ENCODE results near the gene C9orf78. TPM values are rescaled to one million over a fixed set of nuclear protein-coding genes. Genes with fewer than 3 reads are reported as not detected.
"Not testable (repeated sequence)": the region's sequence is repeated elsewhere in the genome, so short reads cannot be mapped to it uniquely, and the experiment has no call there.

Gene C9orf78
- total RNA-seq, 1 donor from 2014 or later = 34.1 TPM

GRCh38 chr9:129798973-129799372 is 36.1 kb downstream of the C9orf78 start:
- Mint-ChIP-seq H3K9me3 (no peaks in the 10 kb centered on the region), H3K4me3 (no peak overlapping the region), H3K4me1 (peaks cover 8% of the 10 kb centered on the region), H3K36me3 (ENCODE audit: low read depth) (peaks cover 4% of the 10 kb centered on the region), H3K27ac (no peak overlapping the region), H3K27me3 (peaks cover 4% of the 10 kb centered on the region)
- POLR2A ChIA-PET = no interaction called here
- no peak for ATAC-seq (ENCODE audit: low read depth)
- DNase-seq = no peak
- intact Hi-C loops (cut with micrococcal nuclease) = no loop called here
- CTCF ChIA-PET = interaction anchor here (1.2 kb wide), 1 partner anchor 9 kb away, joined by 3 read pairs; no protein-coding TSS in a partner anchor
- TF ChIP-seq CTCF (IDR thresholded peaks at IDR 0.05) = no peak

- H3K9me3 Mint-ChIP-seq; POLR2A ChIA-PET; ATAC-seq (ENCODE audit: low read depth); H3K27me3 Mint-ChIP-seq; H3K36me3 Mint-ChIP-seq (ENCODE audit: low read depth); DNase-seq; H3K4me1 Mint-ChIP-seq; H3K4me3 Mint-ChIP-seq; intact Hi-C loops (cut with micrococcal nuclease); H3K27ac Mint-ChIP-seq: not testable (repeated sequence)
- CTCF ChIA-PET = interaction anchor here (0.6 kb wide), 1 partner anchor 42 kb away, joined by 4 read pairs; no protein-coding TSS in a partner anchor
Observed at GRCh38 chr9:129796029-129796428, 39.0 kb downstream of the C9orf78 start.

- intact Hi-C loops (cut with micrococcal nuclease) = no loop called here
- no peaks in the 10 kb centered on the region for H3K9me3 Mint-ChIP-seq
- TF ChIP-seq CTCF (IDR thresholded peaks at IDR 0.05) = no peak
Observed at GRCh38 chr9:129794549-129794948, 40.5 kb downstream of the C9orf78 start.

GRCh38 chr9:129786481-129786880 is 48.6 kb downstream of the C9orf78 start:
- ChIA-PET POLR2A (no interaction called here), CTCF (interaction anchor here (0.9 to 1.0 kb wide), 2 partner anchors 49 to 656 kb away, joined by 3 read pairs; no protein-coding TSS in a partner anchor)
- no peak for TF ChIP-seq CTCF (IDR thresholded peaks at IDR 0.05)
- Mint-ChIP-seq H3K27me3 (peaks cover 15% of the 10 kb centered on the region), H3K36me3 (ENCODE audit: low read depth) (no peaks in the 10 kb centered on the region), H3K27ac (no peak overlapping the region), H3K4me1 (peaks cover 3% of the 10 kb centered on the region), H3K4me3 (no peak overlapping the region), H3K9me3 (no peaks in the 10 kb centered on the region)
- intact Hi-C loops (cut with micrococcal nuclease) = no loop called here
- ATAC-seq (ENCODE audit: low read depth) (no peak), DNase-seq (no peak)

More at GRCh38 chr9:129794549-129794948, 40.5 kb downstream of the C9orf78 start:
- DNase-seq (no peak), ATAC-seq (ENCODE audit: low read depth) (no peak)
- CTCF ChIA-PET = no interaction called here
- H3K4me1 Mint-ChIP-seq = no peaks in the 10 kb centered on the region
- no peak overlapping the region for H3K4me3 Mint-ChIP-seq
- no peaks in the 10 kb centered on the region for H3K36me3 Mint-ChIP-seq (ENCODE audit: low read depth)
- POLR2A ChIA-PET = no interaction called here
- H3K27me3 Mint-ChIP-seq = peaks cover 9% of the 10 kb centered on the region
- H3K27ac Mint-ChIP-seq = no peak overlapping the region

GRCh38 chr9:129785866-129786265 is 49.2 kb downstream of the C9orf78 start:
- peaks cover 3% of the 10 kb centered on the region for H3K4me1 Mint-ChIP-seq
- H3K27me3 Mint-ChIP-seq = peaks cover 15% of the 10 kb centered on the region
- no peak for DNase-seq
- ATAC-seq (ENCODE audit: low read depth) = no peak
- no peak overlapping the region for H3K4me3 Mint-ChIP-seq
- H3K36me3 Mint-ChIP-seq (ENCODE audit: low read depth) = no peaks in the 10 kb centered on the region
- no peak overlapping the region for H3K27ac Mint-ChIP-seq
- no peak for TF ChIP-seq CTCF (IDR thresholded peaks at IDR 0.05)
- ChIA-PET CTCF (interaction anchor here (0.9 to 1.3 kb wide), 4 partner anchors 49 to 655 kb away, joined by 3 read pairs; no protein-coding TSS in a partner anchor), POLR2A (interaction anchor here (0.6 kb wide), 1 partner anchor 14 kb away, joined by 7 read pairs; no protein-coding TSS in a partner anchor)
- H3K9me3 Mint-ChIP-seq = no peaks in the 10 kb centered on the region
- intact Hi-C loops (cut with micrococcal nuclease) = no loop called here

GRCh38 chr9:129784970-129785369 is 50.1 kb downstream of the C9orf78 start:
- H3K9me3 Mint-ChIP-seq; H3K27ac Mint-ChIP-seq; DNase-seq; H3K4me1 Mint-ChIP-seq; ATAC-seq (ENCODE audit: low read depth); H3K4me3 Mint-ChIP-seq; H3K36me3 Mint-ChIP-seq (ENCODE audit: low read depth): not testable (repeated sequence)
- CTCF ChIA-PET = interaction anchor here (1.3 to 5.4 kb wide), 3 partner anchors 47 to 653 kb away, joined by 3 to 18 read pairs (median 9); no protein-coding TSS in a partner anchor
- intact Hi-C loops (cut with micrococcal nuclease) = loop anchor here (5.0 kb wide), 1 partner anchor 778 kb away; no protein-coding TSS in a partner anchor
- POLR2A ChIA-PET = interaction anchor here (0.7 kb wide), 2 partner anchors 100 to 170 kb away, joined by 3 to 5 read pairs; no protein-coding TSS in a partner anchor
- H3K27me3 Mint-ChIP-seq = peaks cover 15% of the 10 kb centered on the region
